ENCODE results near the gene NDUFAF2. TPM values are rescaled to one million over a fixed set of nuclear protein-coding genes. Genes with fewer than 3 reads are reported as not detected.

The NDUFAF2 gene
- polyA plus RNA-seq, 1 experiment: 42.0 TPM

DNA sequence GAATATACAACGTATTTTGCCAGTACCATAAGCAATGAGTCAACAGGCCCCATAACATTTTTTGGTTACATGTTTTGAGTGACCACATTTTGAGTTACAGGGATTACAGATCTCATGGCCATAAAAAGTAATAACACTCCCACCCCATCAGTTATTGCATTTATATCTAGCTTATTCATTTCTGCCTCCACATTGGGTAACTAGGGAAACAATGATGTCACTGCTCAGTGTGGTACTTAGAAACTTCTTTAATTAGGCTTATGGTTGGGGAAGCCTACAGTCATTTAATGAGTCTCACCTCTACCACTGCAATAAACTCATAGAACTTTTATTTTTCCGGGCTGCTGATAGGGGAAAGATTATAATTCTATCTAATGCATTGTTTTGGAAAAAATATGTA, 257.2 kb downstream of the NDUFAF2 start:
- no peak overlapping the region for H3K4me3 ChIP-seq (ENCODE audit: low read depth, low read length)
- TF ChIP-seq, protein P1, sequence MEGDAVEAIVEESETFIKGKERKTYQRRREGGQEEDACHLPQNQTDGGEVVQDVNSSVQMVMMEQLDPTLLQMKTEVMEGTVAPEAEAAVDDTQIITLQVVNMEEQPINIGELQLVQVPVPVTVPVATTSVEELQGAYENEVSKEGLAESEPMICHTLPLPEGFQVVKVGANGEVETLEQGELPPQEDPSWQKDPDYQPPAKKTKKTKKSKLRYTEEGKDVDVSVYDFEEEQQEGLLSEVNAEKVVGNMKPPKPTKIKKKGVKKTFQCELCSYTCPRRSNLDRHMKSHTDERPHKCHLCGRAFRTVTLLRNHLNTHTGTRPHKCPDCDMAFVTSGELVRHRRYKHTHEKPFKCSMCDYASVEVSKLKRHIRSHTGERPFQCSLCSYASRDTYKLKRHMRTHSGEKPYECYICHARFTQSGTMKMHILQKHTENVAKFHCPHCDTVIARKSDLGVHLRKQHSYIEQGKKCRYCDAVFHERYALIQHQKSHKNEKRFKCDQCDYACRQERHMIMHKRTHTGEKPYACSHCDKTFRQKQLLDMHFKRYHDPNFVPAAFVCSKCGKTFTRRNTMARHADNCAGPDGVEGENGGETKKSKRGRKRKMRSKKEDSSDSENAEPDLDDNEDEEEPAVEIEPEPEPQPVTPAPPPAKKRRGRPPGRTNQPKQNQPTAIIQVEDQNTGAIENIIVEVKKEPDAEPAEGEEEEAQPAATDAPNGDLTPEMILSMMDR (IDR thresholded peaks at IDR 0.05; ENCODE audit: low read depth, low read length): no peak
- peaks cover 4% of the 10 kb centered on the region for H3K9me3 ChIP-seq (ENCODE audit: control insufficient read depth, insufficient read depth, low read length)
- ChIA-PET POLR2A (no interaction called here), CTCF (interaction anchor here (0.5 kb wide), 1 partner anchor 11 kb away, joined by 3 read pairs; no protein-coding TSS in a partner anchor)
- H3K27ac ChIP-seq (ENCODE audit: low read depth, low read length): no peak overlapping the region
- DNase-seq (ENCODE audit: low read depth, low spot score): no peak
- no peaks in the 10 kb centered on the region for H3K27me3 ChIP-seq (ENCODE audit: control insufficient read depth, insufficient read depth, low read length)

Other genes with a start within 250 kb of the NDUFAF2 start
- gene DEPDC1B, start 245.0 kb upstream of the NDUFAF2 start, polyA plus RNA-seq (2011; rRNA removed): 2.9 and 5.4 TPM in 2 replicates
- 0.06 and 0.11 TPM in 2 replicates for gene ELOVL7, start 100.9 kb upstream of the NDUFAF2 start, polyA plus RNA-seq (2011; rRNA removed)
- 18.7 and 23.9 TPM in 2 replicates for gene ERCC8, start 135 bp upstream of the NDUFAF2 start, polyA plus RNA-seq (2011; rRNA removed)
- 67.5 and 88.2 TPM in 2 replicates for gene SMIM15, start 217.3 kb downstream of the NDUFAF2 start, polyA plus RNA-seq (2011; rRNA removed)

Measured in AG04450 (cell line).